VCaP (cell line): ENCODE results near the gene ATP6V0E2.
"Not testable (repeated sequence)": the region's sequence is repeated elsewhere in the genome, so short reads cannot be mapped to it uniquely, and the experiment has no call there.

Experiments
- H3K27ac ChIP-seq: fragments of 450-650 bp; 2 replicates; pipeline ENCODE4 v1.5.1; 2017
- CTCF ChIP-seq: fragments of 450-650 bp; conservative IDR thresholded peaks from 2 replicates; pipeline ENCODE4 v1.5.1; 2017; ENCODE audit warnings: mild to moderate bottlenecking, moderate library complexity

The ATP6V0E2 gene

GRCh38 chr7:149887311-149887710 lies 13.5 kb downstream of the ATP6V0E2 start:
- H3K27ac ChIP-seq = no peak overlapping the region
- no peak for TF ChIP-seq CTCF

GRCh38 chr7:149890715-149891114 lies 16.9 kb downstream of the ATP6V0E2 start:
- H3K27ac ChIP-seq = not testable (repeated sequence)

GRCh38 chr7:149894957-149895356 lies 21.2 kb downstream of the ATP6V0E2 start:
- H3K27ac ChIP-seq = not testable (repeated sequence)

GRCh38 chr7:149907776-149908376 lies 34.1 kb downstream of the ATP6V0E2 start:
- H3K27ac ChIP-seq = not testable (repeated sequence)

- not testable (repeated sequence) for H3K27ac ChIP-seq
Measured at GRCh38 chr7:149910219-149910618, 36.5 kb downstream of the ATP6V0E2 start.

- not testable (repeated sequence) for H3K27ac ChIP-seq
Measured at GRCh38 chr7:149912126-149912525, 38.4 kb downstream of the ATP6V0E2 start.

GRCh38 chr7:149926414-149926813 lies 52.6 kb downstream of the ATP6V0E2 start:
- not testable (repeated sequence) for H3K27ac ChIP-seq
